ENCODE data around the gene CISH. TPM values are rescaled to one million over a fixed set of nuclear protein-coding genes. Genes with fewer than 3 reads are reported as not detected.

Gene CISH
- total RNA-seq, 1 experiment from 2014 or later = 1.7 TPM

DNA sequence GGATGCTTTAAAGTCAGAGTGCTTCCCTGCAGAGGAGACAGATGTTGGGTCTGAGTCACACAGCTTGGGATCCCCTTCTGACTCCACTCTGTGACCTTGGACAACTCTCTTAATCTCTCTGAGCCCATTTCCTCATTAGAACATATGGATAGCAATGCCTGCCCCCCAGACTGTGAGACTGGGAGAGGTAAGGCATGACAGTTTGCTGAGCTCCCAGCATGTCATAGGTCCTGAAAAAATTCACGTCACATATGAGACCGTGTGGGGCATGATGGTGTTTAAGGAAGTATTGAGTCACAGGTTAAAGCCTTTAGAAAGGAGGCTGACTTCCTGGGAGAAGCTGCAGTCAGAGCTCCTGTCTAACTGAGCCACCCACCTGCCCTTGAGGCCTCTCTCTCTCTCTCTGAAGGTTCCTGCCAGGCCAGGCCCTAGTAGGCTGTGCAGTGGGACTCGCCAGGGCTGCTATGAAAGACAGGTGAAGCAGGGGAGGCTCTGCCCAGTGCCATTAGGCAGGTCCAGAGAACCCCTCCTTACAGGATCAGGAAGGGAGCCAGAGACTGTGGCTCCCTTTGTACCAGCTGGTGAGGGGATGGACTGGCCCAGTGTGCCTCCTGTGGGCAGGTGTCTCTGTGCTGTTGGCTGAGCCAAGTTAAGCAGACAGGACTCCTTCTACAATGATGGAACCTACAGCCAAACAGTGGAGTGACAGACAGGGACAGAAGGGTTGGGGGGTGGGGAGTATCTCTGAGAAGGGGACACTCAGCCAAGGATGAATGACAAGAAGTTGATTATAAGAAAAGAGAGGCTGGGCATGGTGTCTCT lies 43.6 kb upstream of the CISH start:
- Mint-ChIP-seq H3K4me3 (no peak overlapping the region), H3K27me3 (ENCODE audit: low read depth) (peaks cover 24% of the 10 kb centered on the region), H3K27ac (no peak overlapping the region; a peak in 1 of 7 replicates), H3K4me1 (peaks cover 19% of the 10 kb centered on the region in 2 experiments), H3K36me3 (ENCODE audit: insufficient read depth in 1 of 3, low read depth in 3 of 3) (no peaks in the 10 kb centered on the region; a peak in 1 of 7 replicates), H3K9me3 (no peaks in the 10 kb centered on the region)
- no peak overlapping the region for H3K23ac ChIP-seq (ENCODE audit: insufficient read length, low read depth, low read length)
- H3K18ac ChIP-seq (ENCODE audit: insufficient read length, low read depth, low read length) = no peak overlapping the region
- no peak for DNase-seq
- H4K8ac ChIP-seq (replicated peaks; ENCODE audit: insufficient read length, low read depth, low read length) = no peak overlapping the region
- H2BK12ac ChIP-seq (ENCODE audit: insufficient read length, low read depth, low read length) = no peak overlapping the region
- H3K56ac ChIP-seq (ENCODE audit: insufficient read length, low read depth, low read length) = no peak overlapping the region
- H3K79me2 ChIP-seq (ENCODE audit: insufficient read depth, low read length) = no peaks in the 10 kb centered on the region
- H2BK120ac ChIP-seq (ENCODE audit: low read depth, low read length, poor library complexity, severe bottlenecking) = no peak overlapping the region
- H3K27me3 ChIP-seq (ENCODE audit: insufficient read depth, low read length) = no peaks in the 10 kb centered on the region
- no peak overlapping the region for H4K5ac ChIP-seq (ENCODE audit: insufficient read length, low read depth, low read length)
- H3T11ph ChIP-seq (ENCODE audit: low read length) = no peak overlapping the region
- H2BK5ac ChIP-seq (ENCODE audit: insufficient read length, low read length) = no peak overlapping the region
- no peaks in the 10 kb centered on the region for H4K20me1 ChIP-seq (ENCODE audit: control insufficient read depth, insufficient read depth, insufficient read length)
- H3K4me1 ChIP-seq (ENCODE audit: insufficient read depth, low read length) = peaks cover 5% of the 10 kb centered on the region; the same call in 1 of the 2 replicates
- no peak overlapping the region for H2BK20ac ChIP-seq (ENCODE audit: low read depth, low read length, poor library complexity, severe bottlenecking)
- WGBS (ENCODE audit: extremely low coverage, insufficient read length, low lambda C conversion rate) = no CpG with 5 or more reads among the region's 3 CpGs
- no peak overlapping the region for H3K4ac ChIP-seq (ENCODE audit: low read depth, low read length)
- H2BK15ac ChIP-seq (ENCODE audit: low read depth, low read length) = no peak overlapping the region
- no peak for TF ChIP-seq CTCF (conservative IDR thresholded peaks at IDR 0.05)
- no peaks in the 10 kb centered on the region for H3K9me3 ChIP-seq (ENCODE audit: control insufficient read depth, low read depth, low read length)
- H2AFZ ChIP-seq (ENCODE audit: low read length) = no peak overlapping the region
- H3K27ac ChIP-seq (ENCODE audit: insufficient read length, low read depth, low read length) = no peak overlapping the region
- no peaks in the 10 kb centered on the region for H3K23me2 ChIP-seq (ENCODE audit: insufficient read length, low read depth, low read length, poor library complexity, severe bottlenecking)
- H3K14ac ChIP-seq (ENCODE audit: insufficient read depth, low read length) = no peak overlapping the region; the same call in 1 of the 2 replicates
- H2AK5ac ChIP-seq (ENCODE audit: insufficient read length, low read length) = no peak overlapping the region
- no peak overlapping the region for H3K9ac ChIP-seq (ENCODE audit: extremely low read depth, insufficient read length, low read length)
- no peak overlapping the region for H3K4me2 ChIP-seq (ENCODE audit: insufficient read depth, insufficient read length, low read length)
- no peak overlapping the region for H4K91ac ChIP-seq (ENCODE audit: insufficient read length, low read depth, low read length)
- H3K79me1 ChIP-seq (ENCODE audit: insufficient read depth, low read depth, low read length, poor library complexity, severe bottlenecking) = no peaks in the 10 kb centered on the region

All from H9 (cell line).